Measurements from ENCODE around the gene UTP4. TPM values are rescaled to one million over a fixed set of nuclear protein-coding genes. Genes with fewer than 3 reads are reported as not detected.

The UTP4 gene
- total RNA-seq, 4 donors from 2014 or later, result 10.1 to 79.4 (median 17.6) TPM

DNA sequence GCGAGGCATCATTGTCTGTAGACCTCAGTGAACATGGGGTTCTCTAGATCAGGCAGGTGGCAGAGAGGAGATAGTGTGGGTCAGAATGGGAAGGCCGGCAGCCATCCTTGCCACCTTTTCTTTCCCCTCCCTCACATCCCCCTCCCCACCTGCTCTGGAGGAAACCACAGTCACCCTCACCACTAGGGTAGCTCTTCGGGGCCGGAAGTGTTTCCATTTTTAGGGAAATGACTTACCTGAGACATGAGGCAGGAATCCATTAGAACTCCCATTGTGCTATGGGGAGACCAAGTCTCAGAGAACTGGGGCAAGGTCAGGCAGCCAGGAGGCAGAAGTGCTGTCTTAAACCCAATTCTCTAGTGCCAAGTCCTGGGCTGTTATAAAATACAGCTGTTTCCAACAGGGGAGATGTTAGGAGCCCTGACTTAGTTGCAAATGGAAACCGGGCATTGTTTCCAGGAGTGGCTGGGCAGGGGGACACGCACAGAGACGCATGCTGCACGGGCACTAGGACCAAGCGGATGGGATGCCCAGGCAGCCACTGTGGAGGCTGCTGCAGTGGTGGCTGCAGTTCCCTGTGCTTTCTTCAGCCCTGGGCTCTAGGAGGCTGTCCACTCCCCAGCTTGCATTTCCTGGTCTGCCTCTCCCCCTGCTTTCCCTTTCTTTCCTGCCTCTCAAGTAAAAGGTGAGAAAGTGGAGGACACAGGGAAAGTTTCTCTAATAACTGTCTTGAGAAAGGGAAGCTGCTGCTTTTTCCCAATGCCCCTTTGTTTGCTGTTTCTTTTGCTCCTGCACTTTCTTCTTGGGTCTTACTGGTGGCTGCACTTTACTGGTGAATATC lies 24.2 kb upstream of the UTP4 start:
- H3K4me1 ChIP-seq, result peaks cover 14 to 31% (median 29%) of the 10 kb centered on the region in 4 donors
- intact Hi-C loops (cut with DNase I; ENCODE audit: low total_unique reads) (loop anchor here (10.0 kb wide), 1 partner anchor 263 kb away; the partner anchor contains the start of gene TANGO6), in situ Hi-C loops (cut with MboI; ENCODE audit: low pct_ligation_motif_present in 1 of 4, low pct_unique_long_range_greater_than_20kb in 1 of 4, low sequenced_read_pairs in 3 of 4) (loop anchor here in 1 of 4 donors (25.0 kb wide), 1 partner anchor 196 kb away; no protein-coding TSS in a partner anchor)
- no peaks in the 10 kb centered on the region for H3K36me3 ChIP-seq
- H3K9me3 ChIP-seq, result no peaks in the 10 kb centered on the region
- H3K4me3 ChIP-seq, result no peak overlapping the region
- no peak for DNase-seq
- WGBS, 2 donors (ENCODE audit: low coverage in 1 of 2), result 60 to 79% methylated on average over 1 to 9 of the region's 9 CpGs
- no peak overlapping the region for H3K27ac ChIP-seq
- TF ChIP-seq, protein P1, sequence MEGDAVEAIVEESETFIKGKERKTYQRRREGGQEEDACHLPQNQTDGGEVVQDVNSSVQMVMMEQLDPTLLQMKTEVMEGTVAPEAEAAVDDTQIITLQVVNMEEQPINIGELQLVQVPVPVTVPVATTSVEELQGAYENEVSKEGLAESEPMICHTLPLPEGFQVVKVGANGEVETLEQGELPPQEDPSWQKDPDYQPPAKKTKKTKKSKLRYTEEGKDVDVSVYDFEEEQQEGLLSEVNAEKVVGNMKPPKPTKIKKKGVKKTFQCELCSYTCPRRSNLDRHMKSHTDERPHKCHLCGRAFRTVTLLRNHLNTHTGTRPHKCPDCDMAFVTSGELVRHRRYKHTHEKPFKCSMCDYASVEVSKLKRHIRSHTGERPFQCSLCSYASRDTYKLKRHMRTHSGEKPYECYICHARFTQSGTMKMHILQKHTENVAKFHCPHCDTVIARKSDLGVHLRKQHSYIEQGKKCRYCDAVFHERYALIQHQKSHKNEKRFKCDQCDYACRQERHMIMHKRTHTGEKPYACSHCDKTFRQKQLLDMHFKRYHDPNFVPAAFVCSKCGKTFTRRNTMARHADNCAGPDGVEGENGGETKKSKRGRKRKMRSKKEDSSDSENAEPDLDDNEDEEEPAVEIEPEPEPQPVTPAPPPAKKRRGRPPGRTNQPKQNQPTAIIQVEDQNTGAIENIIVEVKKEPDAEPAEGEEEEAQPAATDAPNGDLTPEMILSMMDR (IDR thresholded peaks at IDR 0.05), result no peak
- TF ChIP-seq POLR2AphosphoS5 (IDR thresholded peaks at IDR 0.05) (no peak), EP300 (IDR thresholded peaks at IDR 0.05; ENCODE audit: low read depth) (no peak), POLR2A (IDR thresholded peaks at IDR 0.05) (no peak)
- peaks cover 28% of the 10 kb centered on the region for H3K27me3 ChIP-seq

DNA sequence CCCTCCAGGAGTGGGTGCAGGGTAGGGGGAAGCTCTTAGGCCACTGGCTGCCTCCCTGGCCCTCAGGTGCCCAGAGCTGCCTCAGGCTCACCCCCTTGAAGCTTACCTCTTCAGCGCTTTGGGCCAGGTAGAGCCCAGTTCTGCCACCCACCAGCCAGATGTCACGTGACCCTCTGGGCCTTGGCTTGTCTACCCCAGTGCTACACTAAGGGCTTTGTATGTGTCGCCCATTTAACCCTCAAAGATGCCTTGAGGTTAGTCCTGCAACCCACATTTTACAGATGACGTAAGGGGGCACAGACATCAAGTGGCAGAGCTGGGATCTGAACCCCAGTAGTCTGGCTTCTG lies 23.6 kb upstream of the UTP4 start:
- no peak for TF ChIP-seq POLR2A (IDR thresholded peaks at IDR 0.05)
- no peak for TF ChIP-seq EP300 (IDR thresholded peaks at IDR 0.05; ENCODE audit: low read depth)
- no peak for TF ChIP-seq POLR2AphosphoS5 (IDR thresholded peaks at IDR 0.05)
- TF ChIP-seq, protein P1 (IDR thresholded peaks at IDR 0.05), result no peak
- Histone ChIP-seq H3K27me3 (peaks cover 28% of the 10 kb centered on the region), H3K27ac (no peak overlapping the region), H3K36me3 (no peaks in the 10 kb centered on the region), H3K4me1 (peaks cover 14 to 31% (median 29%) of the 10 kb centered on the region in 4 donors), H3K9me3 (no peaks in the 10 kb centered on the region), H3K4me3 (no peak overlapping the region)
- in situ Hi-C loops (cut with MboI; ENCODE audit: low pct_ligation_motif_present in 1 of 4, low pct_unique_long_range_greater_than_20kb in 1 of 4, low sequenced_read_pairs in 3 of 4), result loop anchor here in 1 of 4 donors (25.0 kb wide), 1 partner anchor 197 kb away; no protein-coding TSS in a partner anchor
- WGBS, 2 donors (ENCODE audit: low coverage in 1 of 2), result 83 to 95% methylated on average over 1 to 4 of the region's 4 CpGs
- no peak for DNase-seq
- intact Hi-C loops (cut with DNase I; ENCODE audit: low total_unique reads), result loop anchor here (10.0 kb wide), 1 partner anchor 264 kb away; the partner anchor contains the start of gene TANGO6

DNA sequence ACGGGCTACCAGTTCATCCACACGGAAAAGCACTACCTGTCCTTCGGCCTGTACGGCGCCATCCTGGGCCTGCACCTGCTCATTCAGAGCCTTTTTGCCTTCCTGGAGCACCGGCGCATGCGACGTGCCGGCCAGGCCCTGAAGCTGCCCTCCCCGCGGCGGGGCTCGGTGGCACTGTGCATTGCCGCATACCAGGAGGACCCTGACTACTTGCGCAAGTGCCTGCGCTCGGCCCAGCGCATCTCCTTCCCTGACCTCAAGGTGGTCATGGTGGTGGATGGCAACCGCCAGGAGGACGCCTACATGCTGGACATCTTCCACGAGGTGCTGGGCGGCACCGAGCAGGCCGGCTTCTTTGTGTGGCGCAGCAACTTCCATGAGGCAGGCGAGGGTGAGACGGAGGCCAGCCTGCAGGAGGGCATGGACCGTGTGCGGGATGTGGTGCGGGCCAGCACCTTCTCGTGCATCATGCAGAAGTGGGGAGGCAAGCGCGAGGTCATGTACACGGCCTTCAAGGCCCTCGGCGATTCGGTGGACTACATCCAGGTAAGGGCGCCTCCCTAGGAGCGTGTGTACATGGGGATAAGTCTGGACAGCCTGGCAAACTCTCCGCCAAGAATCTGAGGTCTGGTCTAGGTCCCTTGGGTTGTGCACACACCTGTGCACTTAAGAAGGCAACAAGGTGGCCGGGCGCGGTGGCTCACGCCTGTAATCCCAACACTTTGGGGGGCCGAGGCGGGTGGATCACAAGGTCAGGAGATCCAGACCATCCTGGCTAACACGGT lies 22.8 kb upstream of the UTP4 start:
- Histone ChIP-seq H3K9me3 (no peaks in the 10 kb centered on the region), H3K27ac (no peak overlapping the region), H3K4me1 (peaks cover 14 to 31% (median 29%) of the 10 kb centered on the region in 4 donors), H3K36me3 (no peaks in the 10 kb centered on the region), H3K27me3 (peaks cover 28% of the 10 kb centered on the region), H3K4me3 (no peak overlapping the region)
- WGBS, 2 donors (ENCODE audit: low coverage in 1 of 2), result 94 to 95% methylated on average over 9 to 34 of the region's 48 CpGs
- TF ChIP-seq EP300 (IDR thresholded peaks at IDR 0.05; ENCODE audit: low read depth), result no peak
- no peak for TF ChIP-seq POLR2A (IDR thresholded peaks at IDR 0.05)
- no peak for TF ChIP-seq POLR2AphosphoS5 (IDR thresholded peaks at IDR 0.05)
- TF ChIP-seq, protein P1 (IDR thresholded peaks at IDR 0.05), result no peak
- in situ Hi-C loops (cut with MboI; ENCODE audit: low pct_ligation_motif_present in 1 of 4, low pct_unique_long_range_greater_than_20kb in 1 of 4, low sequenced_read_pairs in 3 of 4) (loop anchor here in 1 of 4 donors (25.0 kb wide), 1 partner anchor 197 kb away; no protein-coding TSS in a partner anchor), intact Hi-C loops (cut with DNase I; ENCODE audit: low total_unique reads) (loop anchor here (10.0 kb wide), 1 partner anchor 265 kb away; the partner anchor contains the start of gene TANGO6)
- no peak for DNase-seq

DNA sequence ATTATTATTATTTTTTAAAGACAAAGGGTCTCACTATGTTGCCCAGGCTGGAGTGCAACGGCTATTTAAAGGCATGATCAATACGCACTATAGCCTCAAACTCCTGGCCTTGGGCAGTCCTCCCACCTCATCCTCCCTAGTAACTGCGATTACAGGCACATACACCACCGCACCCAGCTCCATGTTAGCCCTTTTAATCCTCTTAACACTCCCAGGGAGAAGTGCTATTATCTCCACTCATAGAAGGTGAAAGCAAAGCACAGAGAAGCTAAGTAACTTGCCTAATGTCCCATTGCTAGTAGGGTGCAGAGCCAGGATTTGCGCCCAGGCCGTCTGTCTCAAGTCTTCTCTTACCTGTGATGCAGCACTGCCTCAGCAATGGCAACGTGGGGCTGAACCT lies 22.0 kb upstream of the UTP4 start:
- no peak for TF ChIP-seq EP300 (IDR thresholded peaks at IDR 0.05; ENCODE audit: low read depth)
- TF ChIP-seq POLR2A (IDR thresholded peaks at IDR 0.05), result no peak
- TF ChIP-seq, protein P1 (IDR thresholded peaks at IDR 0.05), result no peak
- no peak for TF ChIP-seq POLR2AphosphoS5 (IDR thresholded peaks at IDR 0.05)
- no peaks in the 10 kb centered on the region for H3K9me3 ChIP-seq
- H3K27me3 ChIP-seq, result peaks cover 23% of the 10 kb centered on the region
- no peak for DNase-seq
- 90% methylated on average over 3 to 7 of the region's 7 CpGs for WGBS, 2 donors (ENCODE audit: low coverage in 1 of 2)
- intact Hi-C loops (cut with DNase I; ENCODE audit: low total_unique reads), result no loop called here
- peaks cover 14 to 26% (median 25%) of the 10 kb centered on the region in 4 donors for H3K4me1 ChIP-seq
- peaks cover 0 to 1% (median 0%) of the 10 kb centered on the region in 4 donors for H3K36me3 ChIP-seq
- H3K4me3 ChIP-seq, result no peak overlapping the region
- in situ Hi-C loops (cut with MboI; ENCODE audit: low pct_ligation_motif_present in 1 of 4, low pct_unique_long_range_greater_than_20kb in 1 of 4, low sequenced_read_pairs in 3 of 4), result loop anchor here in 1 of 4 donors (25.0 kb wide), 1 partner anchor 198 kb away; no protein-coding TSS in a partner anchor
- H3K27ac ChIP-seq, result no peak overlapping the region
